HCEC 1CT (cell line): ENCODE measurements around the gene KCNS1.
A peak's percentile ranks its signal among the peaks of the same experiment; 100 is the strongest.
"Not testable (repeated sequence)": the region's sequence is repeated elsewhere in the genome, so short reads cannot be mapped to it uniquely, and the experiment has no call there.

ENCODE experiments used
- DNase-seq: peaks from one replicate; pipeline ENCODE4 v3.0.0-alpha.2; 2017

KCNS1 gene

GRCh38 chr20:45073221-45073620, 27.7 kb downstream of the KCNS1 start:
- DNase-seq, result no peak

DNA sequence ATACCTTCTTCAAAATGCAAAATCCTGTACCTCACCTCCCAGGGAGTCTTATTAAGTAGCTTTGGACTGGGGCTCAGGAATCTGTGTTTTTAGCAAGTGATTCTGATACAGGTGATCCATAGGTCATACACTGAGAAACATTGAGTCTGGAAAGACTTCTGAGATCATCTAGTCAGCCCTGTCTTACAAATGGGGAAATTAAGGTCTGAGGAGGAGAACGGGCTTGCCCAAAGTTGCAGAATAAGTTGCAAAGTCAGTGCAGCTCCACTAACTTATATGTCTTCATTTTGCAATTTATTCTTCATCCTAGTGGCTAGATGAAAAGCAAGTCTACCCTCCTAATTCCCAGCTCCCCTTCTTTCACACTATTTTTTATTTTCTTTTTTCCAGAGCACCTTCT, 28.9 kb downstream of the KCNS1 start:
- no peak for DNase-seq

- DNase-seq, result peak; percentile 36
These were observed 29.8 kb downstream of the KCNS1 start for GRCh38 chr20:45070932-45071632.

GRCh38 chr20:45069261-45069660, 31.7 kb downstream of the KCNS1 start:
- DNase-seq, result no peak

DNA sequence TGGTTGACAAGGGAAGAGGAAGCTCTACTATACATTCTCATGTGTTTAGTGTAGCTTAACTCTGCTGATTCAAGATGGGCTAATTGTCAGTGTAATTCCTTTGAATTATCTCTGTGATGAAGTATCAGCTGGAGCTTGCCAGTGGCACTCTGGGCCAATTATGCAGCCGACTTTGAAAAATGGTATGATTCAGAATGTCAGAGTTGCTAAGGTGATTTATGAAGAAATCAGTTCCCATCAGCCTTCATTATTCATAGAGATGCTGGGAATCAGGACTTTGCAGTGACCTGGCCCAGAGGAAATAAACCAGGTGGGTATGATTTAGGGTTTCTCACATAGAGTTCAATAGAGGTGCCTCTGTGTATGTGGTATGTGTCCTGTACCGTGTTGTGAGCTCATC, 33.4 kb downstream of the KCNS1 start:
- peak; percentile 20 for DNase-seq

- DNase-seq, result no peak
These were observed 33.8 kb downstream of the KCNS1 start for GRCh38 chr20:45067087-45067486.

- DNase-seq, result no peak
These were observed 34.6 kb downstream of the KCNS1 start for GRCh38 chr20:45066372-45066771.

DNA sequence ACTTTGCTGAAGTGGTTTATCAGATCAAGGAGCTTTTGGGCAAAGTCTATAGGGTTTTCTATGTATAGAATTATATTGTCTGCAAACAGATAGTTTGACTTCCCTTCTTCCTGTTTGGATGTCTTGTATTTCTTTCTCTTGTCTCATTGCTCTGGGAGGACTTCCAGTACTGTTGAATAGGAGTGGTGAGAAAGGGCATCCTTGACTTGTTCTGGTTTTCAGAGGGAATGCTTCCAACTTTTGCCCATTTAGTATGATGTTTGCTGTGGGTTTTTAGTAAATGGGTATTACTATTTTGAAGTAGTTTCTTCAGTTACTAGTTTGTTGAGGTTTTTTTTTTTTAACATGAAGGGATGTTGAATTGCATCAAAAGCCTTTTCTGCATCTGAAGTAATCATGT, 36.1 kb downstream of the KCNS1 start:
- no peak for DNase-seq

GRCh38 chr20:45063107-45063506, 37.8 kb downstream of the KCNS1 start:
- not testable (repeated sequence) for DNase-seq

GRCh38 chr20:45061244-45061643, 39.7 kb downstream of the KCNS1 start:
- peak; percentile 96 for DNase-seq

- no peak for DNase-seq
These were observed 40.6 kb downstream of the KCNS1 start for GRCh38 chr20:45060294-45060693.

DNA sequence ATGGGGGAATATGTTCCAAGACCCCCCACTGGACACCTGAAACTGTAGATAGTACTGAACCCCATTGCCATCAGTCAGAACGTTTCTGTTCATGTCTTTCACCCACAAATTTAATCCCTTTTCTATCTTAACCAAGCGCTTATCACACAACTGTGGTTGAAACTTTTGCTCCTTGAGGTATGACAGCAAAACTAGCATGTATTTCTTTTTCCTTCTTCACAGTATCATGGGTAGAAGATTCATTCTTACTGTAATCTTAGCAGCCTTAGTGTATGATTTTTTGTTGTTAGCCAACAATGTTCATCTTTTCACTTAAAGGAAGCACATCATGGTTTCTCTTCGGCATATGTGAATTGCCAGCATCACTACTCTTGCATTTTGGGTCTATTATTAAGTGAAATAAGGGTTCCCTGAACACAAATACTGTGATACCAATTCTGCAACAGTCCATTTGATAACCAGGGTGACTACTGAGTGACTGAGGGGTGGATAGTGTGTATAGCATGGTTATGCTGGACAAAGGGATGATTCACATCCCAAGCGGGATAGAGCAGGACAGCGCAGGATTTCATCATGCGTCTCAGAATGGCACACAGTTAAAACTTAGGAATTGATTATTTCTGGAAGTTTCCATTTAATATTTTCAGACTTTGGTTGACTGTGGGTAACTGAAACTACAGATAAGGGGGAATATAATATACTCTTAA, 41.8 kb downstream of the KCNS1 start:
- DNase-seq, result peak; percentile 72

GRCh38 chr20:45058168-45058850, 42.6 kb downstream of the KCNS1 start:
- DNase-seq, result no peak

DNA sequence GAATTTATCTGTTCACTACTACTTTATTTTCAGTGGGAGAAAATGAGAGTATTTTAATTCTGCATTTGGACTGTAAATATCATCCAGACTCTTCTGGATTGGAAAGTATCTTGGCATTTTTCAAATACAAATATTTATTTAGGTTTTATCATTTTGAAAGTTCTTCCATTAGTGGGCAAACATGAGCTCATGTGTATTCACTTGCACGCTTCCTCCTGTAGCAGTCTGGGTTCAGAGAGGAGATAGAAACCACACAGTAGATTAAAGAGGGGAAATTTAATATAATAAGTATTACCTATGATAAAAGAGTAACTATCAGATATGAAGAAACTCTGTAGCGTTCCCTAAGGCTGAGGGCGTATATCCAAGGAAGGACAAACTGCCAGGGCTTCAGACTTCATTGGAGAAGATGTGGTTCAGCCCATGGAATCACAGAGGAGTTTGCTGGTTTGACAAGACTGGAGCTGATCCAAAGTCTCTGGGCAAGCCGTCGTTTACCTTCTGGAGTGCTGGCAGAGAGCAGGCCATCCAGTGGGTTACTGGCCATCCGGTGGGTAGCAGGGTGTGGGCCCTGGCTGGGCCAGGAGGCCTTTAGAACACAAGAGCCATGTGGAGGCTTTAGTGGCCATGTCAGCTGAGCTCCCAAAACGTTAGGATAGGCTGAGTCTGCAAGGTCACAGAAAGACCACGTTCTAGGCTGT, 44.3 kb downstream of the KCNS1 start:
- no peak for DNase-seq

GRCh38 chr20:45055056-45055455, 45.9 kb downstream of the KCNS1 start:
- no peak for DNase-seq

GRCh38 chr20:45053430-45054351, 47.2 kb downstream of the KCNS1 start:
- no peak for DNase-seq

DNA sequence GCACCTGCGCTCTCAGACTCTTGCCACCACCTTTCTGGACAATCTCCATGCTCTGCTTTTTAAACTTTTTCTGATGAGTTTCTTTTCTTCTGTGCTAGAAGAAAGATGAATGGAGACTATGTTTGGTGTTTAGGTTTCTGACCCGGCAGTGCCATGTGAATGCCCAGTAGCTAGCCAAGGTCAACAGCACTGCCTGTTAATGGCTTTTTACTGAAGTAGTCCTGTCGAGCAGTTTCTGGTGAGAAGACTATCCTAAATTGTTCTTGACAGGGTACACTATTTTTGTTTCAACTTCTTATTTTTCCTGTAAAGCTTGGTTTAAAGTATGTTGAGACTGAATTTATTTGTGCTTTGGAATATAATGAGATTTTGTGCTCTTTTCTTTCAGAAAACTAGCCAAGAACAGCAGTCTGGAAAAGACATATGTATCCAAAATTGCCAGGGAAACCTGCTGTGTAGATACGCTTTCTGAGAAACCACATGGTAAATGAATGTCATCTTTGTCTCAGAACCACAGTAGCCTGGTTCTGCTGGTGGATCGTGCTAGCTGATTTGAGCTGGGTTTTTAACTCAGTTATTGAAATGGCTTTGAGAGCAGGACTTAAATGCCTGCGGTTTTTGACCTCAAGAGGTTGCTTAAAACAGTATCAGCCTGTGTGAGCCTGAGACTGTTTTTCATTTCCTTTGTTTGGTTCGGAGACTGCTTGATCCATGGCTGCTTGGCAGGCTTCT, 48.1 kb downstream of the KCNS1 start:
- no peak for DNase-seq

DNA sequence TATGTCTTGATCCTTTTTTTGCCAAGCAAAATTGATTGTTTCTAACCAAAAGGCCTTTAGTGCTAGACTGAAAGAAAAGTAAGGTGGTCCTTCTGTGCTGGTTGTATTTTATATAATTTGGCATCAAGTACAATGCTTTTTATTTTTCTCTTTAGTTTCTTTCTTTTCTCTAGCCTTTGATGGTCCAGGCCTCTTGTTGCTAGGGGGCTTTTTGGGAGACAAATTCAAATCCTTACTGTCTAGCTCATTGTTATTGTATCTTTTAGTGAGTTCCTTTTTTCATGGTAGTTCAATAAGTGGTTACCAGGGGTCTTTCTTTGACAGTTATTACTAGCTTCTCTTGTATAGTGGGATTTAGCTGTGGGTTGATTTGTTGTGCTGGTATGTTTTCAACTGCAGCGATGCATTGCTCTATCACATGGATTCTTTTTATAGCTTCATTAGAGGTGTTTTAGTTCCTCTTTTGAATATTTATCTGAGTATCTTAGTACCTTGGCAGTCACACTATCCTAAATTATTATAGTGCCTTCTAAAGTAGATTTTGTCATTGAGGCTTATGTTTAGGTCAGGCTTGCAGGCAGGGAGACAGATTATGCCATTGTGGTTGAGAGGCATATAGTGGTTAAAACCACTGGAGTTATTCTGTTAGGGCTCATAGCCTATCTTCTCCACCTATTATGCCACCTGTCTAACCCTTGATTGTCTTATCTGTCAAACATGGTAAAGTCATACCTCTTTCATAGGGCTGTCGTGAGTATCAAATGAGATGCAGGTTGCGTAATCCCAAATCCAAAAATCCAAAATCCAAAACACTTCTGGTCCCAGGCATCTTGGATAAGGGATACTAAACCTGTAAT, 49.5 kb downstream of the KCNS1 start:
- DNase-seq, result no peak

DNA sequence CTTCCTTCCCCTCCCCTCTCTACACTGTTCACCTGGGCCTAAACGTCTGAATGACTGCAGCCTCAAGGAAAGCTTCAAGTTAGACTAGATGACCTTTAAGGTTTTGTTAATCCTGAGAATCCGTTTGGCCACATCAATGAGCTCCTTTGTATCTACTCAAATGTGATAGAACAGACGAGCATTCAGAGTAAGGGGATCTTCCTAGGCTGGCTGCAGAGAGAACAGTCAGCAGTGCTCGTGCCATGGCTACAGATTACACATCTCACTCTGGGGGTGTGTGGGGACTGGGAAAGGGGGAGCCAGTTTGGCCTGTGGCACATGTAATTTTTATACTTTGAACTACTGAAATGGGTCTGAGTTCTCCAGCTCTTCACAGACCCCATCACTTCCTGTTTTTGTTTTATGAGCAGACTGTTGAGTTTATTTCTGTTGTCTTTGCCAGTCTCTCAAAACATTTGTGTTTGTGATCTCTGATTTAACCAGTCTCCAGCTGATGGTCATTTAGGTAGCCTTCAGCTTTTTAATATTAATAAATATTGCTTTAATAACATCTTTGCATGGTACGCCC, 50.9 kb downstream of the KCNS1 start:
- DNase-seq, result no peak

- DNase-seq, result no peak
These were observed 51.5 kb downstream of the KCNS1 start for GRCh38 chr20:45049438-45049837.
